C4-2B (cell line): ENCODE results near the gene KLHL26.

Source experiments
- CTCF ChIP-seq: fragments of 450-650 bp; conservative IDR thresholded peaks from 2 replicates; pipeline ENCODE4 v1.5.1; 2017; ENCODE audit warnings: mild to moderate bottlenecking
- ZFX ChIP-seq: fragments of 450-650 bp; IDR thresholded peaks from 2 replicates; pipeline ENCODE4 v1.6.1; 2017

- TF ChIP-seq CTCF (peak; percentile 97), ZFX (no peak)
These were observed 42.6 kb upstream of the KLHL26 start for GRCh38 chr19:18594096-18594823.
